ENCODE measurements around the gene ENDOV.

ENDOV gene

GRCh38 chr17:80388601-80389000 is 26.4 kb upstream of the ENDOV start:
- Histone ChIP-seq H3K36me3 (ENCODE audit: control insufficient read depth, insufficient read depth, low read length) (peaks cover 59% of the 10 kb centered on the region), H3K27me3 (replicated peaks; ENCODE audit: control insufficient read depth, insufficient read depth, low read length) (no peaks in the 10 kb centered on the region), H3K4me3 (replicated peaks; ENCODE audit: low read depth, low read length) (no peak overlapping the region)
- DNase-seq (ENCODE audit: extremely low read depth, insufficient read length), result no peak
- TF ChIP-seq CTCF (IDR thresholded peaks at IDR 0.05; ENCODE audit: insufficient read depth, low read length, poor library complexity, severe bottlenecking), result no peak

- Histone ChIP-seq H3K4me3 (replicated peaks; ENCODE audit: low read depth, low read length) (no peak overlapping the region), H3K27me3 (replicated peaks; ENCODE audit: control insufficient read depth, insufficient read depth, low read length) (no peaks in the 10 kb centered on the region), H3K36me3 (ENCODE audit: control insufficient read depth, insufficient read depth, low read length) (peaks cover 57% of the 10 kb centered on the region)
- TF ChIP-seq CTCF (IDR thresholded peaks at IDR 0.05; ENCODE audit: insufficient read depth, low read length, poor library complexity, severe bottlenecking), result no peak
- no peak for DNase-seq (ENCODE audit: extremely low read depth, insufficient read length)
Observed at GRCh38 chr17:80389011-80389995, 25.7 kb upstream of the ENDOV start.

- Histone ChIP-seq H3K36me3 (ENCODE audit: control insufficient read depth, insufficient read depth, low read length) (peaks cover 27% of the 10 kb centered on the region), H3K4me3 (replicated peaks; ENCODE audit: low read depth, low read length) (no peak overlapping the region), H3K27me3 (replicated peaks; ENCODE audit: control insufficient read depth, insufficient read depth, low read length) (no peaks in the 10 kb centered on the region)
- DNase-seq (ENCODE audit: extremely low read depth, insufficient read length), result no peak
- TF ChIP-seq CTCF (IDR thresholded peaks at IDR 0.05; ENCODE audit: insufficient read depth, low read length, poor library complexity, severe bottlenecking), result no peak
Observed at GRCh38 chr17:80393241-80393890, 21.6 kb upstream of the ENDOV start.

- no peak for DNase-seq (ENCODE audit: extremely low read depth, insufficient read length)
- H3K36me3 ChIP-seq (ENCODE audit: control insufficient read depth, insufficient read depth, low read length), result peaks cover 21% of the 10 kb centered on the region
- H3K4me3 ChIP-seq (replicated peaks; ENCODE audit: low read depth, low read length), result no peak overlapping the region
- no peak for TF ChIP-seq CTCF (IDR thresholded peaks at IDR 0.05; ENCODE audit: insufficient read depth, low read length, poor library complexity, severe bottlenecking)
- H3K27me3 ChIP-seq (replicated peaks; ENCODE audit: control insufficient read depth, insufficient read depth, low read length), result no peaks in the 10 kb centered on the region
Observed at GRCh38 chr17:80393961-80394360, 21.0 kb upstream of the ENDOV start.

GRCh38 chr17:80394629-80395216 is 20.2 kb upstream of the ENDOV start:
- Histone ChIP-seq H3K27me3 (replicated peaks; ENCODE audit: control insufficient read depth, insufficient read depth, low read length) (no peaks in the 10 kb centered on the region), H3K36me3 (ENCODE audit: control insufficient read depth, insufficient read depth, low read length) (peaks cover 13% of the 10 kb centered on the region), H3K4me3 (replicated peaks; ENCODE audit: low read depth, low read length) (no peak overlapping the region)
- TF ChIP-seq CTCF (IDR thresholded peaks at IDR 0.05; ENCODE audit: insufficient read depth, low read length, poor library complexity, severe bottlenecking), result no peak
- no peak for DNase-seq (ENCODE audit: extremely low read depth, insufficient read length)

Measured in GM06990 (cell line).